Measurements from ENCODE around the gene HHAT.

The HHAT gene

DNA sequence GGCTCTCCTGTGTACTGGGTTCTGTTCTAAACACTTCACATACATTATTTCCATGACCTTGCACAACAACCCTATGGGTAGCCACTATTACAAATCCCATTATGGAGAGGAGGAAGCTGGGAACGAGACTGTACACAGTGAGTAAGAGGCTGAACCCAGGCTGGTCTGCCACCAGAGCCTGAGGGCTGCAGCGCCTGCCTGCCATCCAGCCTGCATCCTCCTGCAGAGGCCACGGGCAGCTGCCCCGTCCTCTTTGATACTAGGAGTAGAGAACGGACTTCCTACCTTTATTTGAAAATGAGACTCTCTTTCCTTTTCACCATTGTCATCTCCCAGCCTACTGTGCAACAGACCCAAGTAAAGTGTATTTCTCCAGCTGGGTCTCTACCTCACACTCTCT is 370.0 kb downstream of the HHAT start:
- DNase-seq (ENCODE audit: extremely low read depth in 1 of 2, low read depth in 1 of 2) = no peak

DNA sequence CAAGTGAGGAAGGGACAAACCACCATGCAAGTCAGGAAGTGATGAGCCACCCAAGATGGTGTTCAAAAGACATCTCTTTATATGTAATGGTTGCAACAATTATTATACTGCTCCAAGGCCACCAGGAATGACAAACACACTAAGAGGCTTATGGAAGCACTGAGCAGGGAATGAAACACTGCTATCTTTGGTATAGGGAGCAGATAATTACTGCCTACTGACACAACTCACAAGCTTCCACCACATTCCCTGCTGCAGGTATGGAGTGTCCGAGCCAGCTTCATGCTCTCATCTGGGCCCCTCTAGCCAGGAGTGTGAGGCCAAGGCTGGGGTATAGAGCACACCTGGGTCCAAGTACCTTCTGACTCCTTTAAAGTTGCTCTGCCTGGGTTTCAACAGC is 371.4 kb downstream of the HHAT start:
- no peak for DNase-seq (ENCODE audit: extremely low read depth in 1 of 2, low read depth in 1 of 2)

DNA sequence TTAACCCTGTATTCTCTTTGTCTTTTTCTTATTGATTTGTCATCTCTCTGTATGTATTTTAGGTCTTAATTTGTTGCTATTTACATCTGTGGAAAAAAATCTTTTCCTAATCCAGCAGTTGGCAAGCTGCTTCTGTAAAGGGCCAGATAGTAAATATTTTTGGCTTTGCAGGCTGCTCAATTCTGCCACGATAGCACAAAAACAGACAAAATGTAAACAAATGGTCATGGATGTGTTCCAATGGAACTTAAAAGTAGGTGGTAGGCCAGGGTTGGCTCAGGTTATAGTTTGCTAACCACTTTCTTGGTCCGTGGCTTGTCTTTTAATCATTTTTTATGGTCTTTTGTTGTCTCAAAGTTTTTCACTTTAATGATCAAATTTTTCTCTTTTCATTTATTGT is 371.8 kb downstream of the HHAT start:
- no peak for DNase-seq (ENCODE audit: extremely low read depth in 1 of 2, low read depth in 1 of 2)

DNA sequence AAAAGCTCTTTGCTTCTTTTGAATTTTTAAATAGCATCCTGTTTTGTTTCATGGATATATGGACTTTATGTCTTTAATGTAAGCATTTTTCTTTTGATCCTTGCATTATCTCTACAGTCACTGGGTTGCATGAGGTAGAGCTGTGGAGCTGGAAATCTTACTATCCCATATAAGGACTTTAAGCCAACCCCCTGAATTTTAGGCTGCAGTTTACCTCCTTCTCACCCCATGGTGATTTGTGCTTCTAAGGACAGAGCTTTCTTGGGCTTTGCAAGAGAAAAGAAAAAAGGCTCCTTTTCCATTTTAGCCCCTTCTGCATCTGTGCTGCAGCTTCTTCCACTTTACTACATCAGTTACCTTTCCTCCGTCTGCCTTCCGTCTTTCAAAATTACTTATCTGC is 373.8 kb downstream of the HHAT start:
- DNase-seq (ENCODE audit: extremely low read depth in 1 of 2, low read depth in 1 of 2) = no peak

DNA sequence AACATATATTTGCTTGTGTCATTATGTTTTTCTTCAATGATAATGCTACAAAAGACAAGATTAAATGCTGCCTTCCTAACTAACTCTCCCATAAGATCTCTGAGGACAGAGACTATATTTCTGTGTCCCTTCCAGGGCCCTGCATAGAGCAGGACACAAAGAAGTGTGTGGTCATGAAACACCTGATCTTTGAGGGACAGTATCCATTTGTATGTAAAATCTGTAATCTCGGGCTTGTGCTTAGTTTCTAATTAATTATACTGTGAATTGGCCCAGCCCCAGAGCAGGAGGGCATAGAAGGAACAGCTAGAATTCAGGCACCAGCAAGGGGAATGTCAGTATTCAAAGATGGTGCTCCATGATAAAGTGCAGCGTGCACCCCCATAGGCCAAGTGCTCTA is 374.9 kb downstream of the HHAT start:
- DNase-seq (ENCODE audit: extremely low read depth in 1 of 2, low read depth in 1 of 2) = no peak

DNA sequence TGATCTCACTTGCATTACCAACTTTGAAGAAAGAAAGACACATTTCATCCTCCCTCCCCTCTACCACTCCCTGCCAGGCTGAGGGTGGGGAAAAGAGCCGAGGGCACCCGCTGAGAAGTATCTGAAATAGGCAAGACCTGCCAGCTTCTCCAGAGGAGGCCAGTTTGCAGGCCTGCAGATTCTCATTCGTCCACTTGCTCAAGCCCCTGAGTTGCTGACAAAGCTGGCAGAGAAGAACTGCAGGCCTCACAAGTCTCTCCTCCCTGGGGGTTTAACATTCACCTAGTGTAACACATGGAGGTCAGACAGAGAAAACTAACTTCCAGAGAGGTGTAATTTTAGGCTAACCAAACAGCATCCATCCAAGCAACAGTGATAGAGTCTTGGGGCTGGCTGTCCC is 376.4 kb downstream of the HHAT start:
- DNase-seq (ENCODE audit: extremely low read depth in 1 of 2, low read depth in 1 of 2) = no peak

DNA sequence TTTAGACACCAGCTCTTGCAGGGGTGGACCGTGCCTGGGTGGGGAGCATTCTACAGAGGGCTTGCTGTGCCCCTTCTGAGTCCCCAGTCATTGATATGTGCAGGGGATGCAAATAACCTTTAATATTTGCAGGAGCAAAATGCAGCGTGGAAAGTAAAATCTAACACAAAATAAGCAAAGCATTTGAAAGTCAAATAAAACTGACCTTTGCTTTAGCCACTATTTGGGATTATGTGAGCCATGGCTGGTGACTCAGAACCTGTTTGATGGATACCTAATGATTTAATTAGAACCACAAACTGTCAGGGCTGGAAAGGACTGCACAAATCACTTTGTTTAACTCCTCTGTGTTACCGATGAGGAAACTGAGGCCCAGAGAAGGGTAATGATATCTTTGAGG is 377.5 kb downstream of the HHAT start:
- no peak for DNase-seq (ENCODE audit: extremely low read depth in 1 of 2, low read depth in 1 of 2)

DNA sequence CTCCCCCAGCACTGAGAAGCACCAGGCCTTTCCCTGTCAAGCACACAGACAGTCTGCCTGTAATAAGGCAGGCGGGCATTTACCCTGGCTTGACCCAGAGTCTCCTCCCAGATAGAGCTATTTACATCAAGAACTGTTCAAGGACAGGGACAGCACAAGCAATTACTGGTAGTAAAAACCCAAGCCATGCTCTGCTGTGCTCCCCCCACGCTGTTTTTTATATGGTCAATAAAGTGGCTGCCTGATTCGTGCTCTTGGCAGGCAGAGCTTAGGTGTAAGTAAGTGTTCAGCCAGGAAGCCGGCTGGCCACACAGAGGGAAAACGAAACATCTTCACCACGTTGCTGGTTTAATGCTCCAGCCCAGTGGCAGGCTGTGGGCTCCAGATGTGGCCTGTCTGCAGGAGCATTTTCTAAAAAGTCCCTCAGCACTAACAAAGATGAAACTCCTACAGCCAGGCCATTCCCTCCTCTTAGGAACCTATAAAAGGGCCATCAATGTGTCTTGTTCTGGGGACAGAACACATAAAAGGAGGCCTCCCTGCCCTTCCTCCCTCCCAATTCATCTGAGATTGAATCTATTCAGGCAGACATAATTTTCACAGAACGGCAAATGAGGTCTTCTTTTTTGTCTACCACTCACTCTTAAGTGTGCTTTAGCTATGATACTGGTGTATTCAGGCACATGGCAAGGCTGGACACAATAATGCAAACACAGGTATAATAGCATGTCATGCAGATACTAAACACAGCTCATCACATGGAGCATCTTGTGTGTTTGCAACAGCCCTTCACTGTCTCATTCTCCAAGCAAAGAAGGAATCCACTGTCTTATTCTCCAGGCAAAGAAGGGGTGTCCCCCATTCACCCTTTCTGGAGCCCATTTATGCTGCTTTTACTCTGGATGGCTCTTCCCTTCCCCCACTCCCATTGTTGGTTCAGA is 378.9 kb downstream of the HHAT start:
- DNase-seq (ENCODE audit: extremely low read depth in 1 of 2, low read depth in 1 of 2) = no peak

DNA sequence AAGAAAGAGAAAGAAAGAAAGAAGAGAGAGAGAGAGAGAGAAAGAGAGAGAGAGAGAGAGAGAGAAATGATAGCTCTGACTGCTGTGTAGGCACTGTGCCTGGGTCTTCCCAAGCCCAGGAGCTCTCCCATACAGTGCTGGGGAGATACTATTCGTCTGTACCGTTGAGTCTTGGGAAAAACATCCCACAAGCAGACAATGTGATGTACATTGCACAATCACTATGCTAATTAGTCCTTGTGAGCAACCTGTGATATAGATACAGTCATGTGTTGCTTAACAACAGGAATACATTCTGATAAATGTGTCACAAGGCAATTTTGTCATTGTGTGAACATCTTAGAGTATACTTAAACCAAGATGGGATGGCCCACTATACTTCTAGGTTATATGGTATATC is 381.0 kb downstream of the HHAT start:
- DNase-seq (ENCODE audit: extremely low read depth in 1 of 2, low read depth in 1 of 2) = no peak

DNA sequence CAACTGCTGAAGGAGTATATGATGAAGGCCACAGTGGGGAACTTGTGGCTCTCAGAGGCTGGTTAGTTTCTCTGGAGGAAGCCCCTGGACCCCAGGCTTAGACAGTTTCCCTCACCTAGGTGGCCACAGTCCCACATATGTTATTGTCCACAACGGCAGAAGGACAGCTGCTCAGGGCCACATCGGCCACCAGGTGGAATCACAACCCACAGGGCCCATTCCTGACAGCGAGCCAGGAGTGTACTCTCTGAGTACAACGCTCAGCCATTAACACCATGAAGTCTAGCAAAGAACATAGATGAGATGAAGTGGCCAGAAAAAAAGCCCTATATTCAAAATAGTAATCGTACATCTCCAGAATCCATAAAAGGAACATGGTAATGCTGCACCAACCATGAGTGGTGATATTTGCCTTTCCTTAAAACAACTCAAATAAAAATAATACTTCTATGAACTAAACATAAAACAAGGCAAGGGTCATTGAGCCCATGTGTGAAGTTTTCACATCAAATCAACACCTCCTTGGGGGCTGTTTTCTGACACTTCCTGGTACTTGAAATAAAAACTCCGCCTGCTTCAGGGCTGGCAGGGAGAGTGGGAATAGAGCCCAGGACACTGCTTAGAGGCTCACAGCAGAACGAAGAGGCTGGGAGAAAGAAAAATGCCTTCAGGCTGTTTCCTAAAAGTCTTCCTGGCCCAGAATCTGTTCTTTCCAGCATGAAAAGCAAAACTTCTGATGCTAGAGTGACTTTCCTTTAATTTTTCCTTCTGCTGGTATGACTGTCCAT is 383.3 kb downstream of the HHAT start:
- no peak for DNase-seq (ENCODE audit: extremely low read depth in 1 of 2, low read depth in 1 of 2)

DNA sequence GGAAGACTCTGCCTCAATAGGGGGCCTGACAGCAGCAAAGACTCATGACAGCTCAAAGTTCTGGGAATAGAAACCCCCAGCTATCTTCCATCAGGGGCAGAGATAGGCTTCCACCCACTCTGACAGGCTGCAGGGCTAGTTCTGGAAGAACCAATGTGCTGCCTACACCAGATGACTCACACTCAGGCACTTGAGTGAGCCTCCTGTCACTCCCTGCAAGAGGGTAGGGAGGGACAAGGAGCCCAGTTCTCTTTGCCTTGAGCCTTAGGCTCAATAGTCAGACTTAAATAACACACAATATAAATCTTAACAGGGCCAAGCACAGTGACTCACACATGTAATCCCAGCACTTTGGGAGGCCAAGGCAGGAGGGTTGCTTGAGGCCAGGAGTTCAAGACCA is 386.4 kb downstream of the HHAT start:
- DNase-seq (ENCODE audit: extremely low read depth in 1 of 2, low read depth in 1 of 2) = no peak

DNA sequence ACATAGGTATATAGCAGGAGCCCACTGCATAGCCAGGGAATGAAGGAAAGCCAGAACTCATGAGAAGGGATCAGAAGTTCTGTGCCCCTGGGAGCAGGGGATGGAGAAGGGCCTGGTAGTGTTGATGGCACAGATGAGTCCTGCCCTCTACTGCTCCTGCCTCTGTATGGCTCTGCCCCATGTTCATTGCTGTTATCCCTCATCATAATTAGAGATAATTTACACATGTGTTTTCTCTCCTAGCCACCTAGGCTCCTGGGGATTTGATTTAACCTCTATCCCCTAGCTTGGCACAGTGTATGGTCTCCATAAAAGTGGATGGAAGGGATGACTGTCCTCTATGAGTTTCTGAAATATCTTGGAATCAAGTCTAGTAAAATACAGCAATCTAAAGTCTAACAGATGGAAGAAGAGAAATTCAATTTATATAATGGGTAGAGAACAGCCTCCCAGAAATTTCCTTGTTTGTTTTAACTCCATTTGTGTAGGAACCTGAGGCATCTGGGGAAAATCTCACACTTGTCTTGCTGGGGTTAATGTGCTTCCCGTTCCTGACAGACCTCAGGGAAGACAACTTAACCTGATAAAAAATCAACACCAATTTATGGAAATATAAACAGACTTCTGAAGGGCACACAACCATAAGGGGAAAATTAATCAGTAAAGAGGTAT is 393.8 kb downstream of the HHAT start:
- no peak for DNase-seq (ENCODE audit: extremely low read depth in 1 of 2, low read depth in 1 of 2)

DNA sequence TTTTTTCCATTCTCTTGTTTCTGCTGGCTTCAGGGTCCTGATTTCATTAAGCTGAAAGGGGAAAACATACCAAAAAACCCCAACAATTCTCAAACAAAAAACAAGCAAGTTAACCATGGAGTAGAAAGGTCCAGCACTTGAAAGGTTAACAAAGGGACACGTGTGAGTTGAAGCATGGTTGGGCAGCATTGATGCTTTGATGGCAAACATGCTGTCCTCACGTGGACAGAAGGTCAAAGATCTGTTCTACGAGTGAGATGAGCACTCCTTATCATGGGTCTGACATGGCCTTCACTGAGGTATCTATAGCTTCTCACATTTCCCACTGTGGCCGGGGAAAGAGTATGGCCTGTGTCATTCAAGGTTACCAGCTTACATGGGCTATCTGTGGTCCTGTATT is 394.9 kb downstream of the HHAT start:
- no peak for DNase-seq (ENCODE audit: extremely low read depth in 1 of 2, low read depth in 1 of 2)

DNA sequence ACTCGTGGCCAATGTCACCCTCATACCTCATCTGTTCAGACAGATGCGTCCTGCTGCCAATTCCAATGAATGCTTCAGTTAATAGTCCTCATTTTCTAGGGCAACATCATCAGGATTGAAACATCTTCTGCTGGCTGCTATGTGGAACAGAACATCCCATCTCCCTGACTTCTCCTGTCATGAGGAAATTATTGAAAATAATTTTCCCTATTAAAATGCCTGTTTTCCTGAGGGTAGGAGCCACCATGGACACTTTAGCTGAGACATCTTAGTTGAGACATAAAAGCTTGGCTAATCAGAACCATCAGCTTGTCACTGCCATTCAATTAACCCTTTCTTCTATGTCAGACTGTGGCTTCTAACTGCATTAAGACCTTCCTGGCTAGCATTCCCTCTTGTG is 396.1 kb downstream of the HHAT start:
- no peak for DNase-seq (ENCODE audit: extremely low read depth in 1 of 2, low read depth in 1 of 2)

Data from stimulated activated CD8-positive, alpha-beta memory T cell treated with anti-CD3 and anti-CD28 coated beads, Interleukin-7, amount 100 ng/mL, for 48 hours (primary cell).